ENCODE data around the gene RPS15. TPM values are rescaled to one million over a fixed set of nuclear protein-coding genes. Genes with fewer than 3 reads are reported as not detected.

RPS15 gene
- total RNA-seq, 4 donors from 2014 or later: 2,032 to 3,816 (median 2,914) TPM

- TF ChIP-seq CTCF (IDR thresholded peaks at IDR 0.05; ENCODE audit: low read depth): no peak
Measured at GRCh38 chr19:1418496-1418775, 19.8 kb upstream of the RPS15 start.

- no peak for TF ChIP-seq CTCF (IDR thresholded peaks at IDR 0.05; ENCODE audit: low read depth)
Measured at GRCh38 chr19:1418951-1419738, 19.1 kb upstream of the RPS15 start.

- no peak for TF ChIP-seq CTCF (IDR thresholded peaks at IDR 0.05; ENCODE audit: low read depth)
Measured at GRCh38 chr19:1420590-1420989, 17.6 kb upstream of the RPS15 start.

GRCh38 chr19:1421218-1421957 lies 16.8 kb upstream of the RPS15 start:
- no peak for TF ChIP-seq CTCF (IDR thresholded peaks at IDR 0.05; ENCODE audit: low read depth)

- TF ChIP-seq CTCF (IDR thresholded peaks at IDR 0.05; ENCODE audit: low read depth): no peak
Measured at GRCh38 chr19:1421958-1422305, 16.3 kb upstream of the RPS15 start.

GRCh38 chr19:1422360-1422759 lies 15.8 kb upstream of the RPS15 start:
- TF ChIP-seq CTCF (IDR thresholded peaks at IDR 0.05; ENCODE audit: low read depth): no peak

GRCh38 chr19:1422943-1423342 lies 15.3 kb upstream of the RPS15 start:
- no peak for TF ChIP-seq CTCF (IDR thresholded peaks at IDR 0.05; ENCODE audit: low read depth)

All from subcutaneous adipose tissue (tissue), 4 donors.